Naive thymus-derived CD4-positive, alpha-beta T cell (primary cell): ENCODE measurements around the gene TIMM17A. TPM values are rescaled to one million over a fixed set of nuclear protein-coding genes. Genes with fewer than 3 reads are reported as not detected.
A peak's percentile ranks its signal among the peaks of the same experiment; 100 is the strongest.
"Not testable (repeated sequence)": the region's sequence is repeated elsewhere in the genome, so short reads cannot be mapped to it uniquely, and the experiment has no call there.

Experiments
- ATAC-seq: fragments of 150-1000 bp; cut with Tn5 transposase; 2 replicates; pipeline ENCODE4 v1.10.0; 2021; ENCODE audit warnings: mild to moderate bottlenecking, moderate library complexity
- CTCF ChIA-PET: fragments of 350-600 bp; sonication (Branson Sonifier 250); formaldehyde crosslinking; loops from one replicate; lab custom pipeline; 2021; ENCODE audit warnings: antibody characterized with exemption; lab: Charles Lee
- POLR2A ChIA-PET: fragments of 350-600 bp; sonication (Branson Sonifier 250); formaldehyde crosslinking; loops from one replicate; lab custom pipeline; 2021; ENCODE audit warnings: antibody characterized with exemption, inconsistent platforms; lab: Charles Lee
- DNase-seq, 9 donors: peaks; one replicate each; pipeline versions ENCODE4 v3.0.0 to v3.0.0-alpha.2; 2020 to 2022; ENCODE audit warnings: mixed read lengths in 1 of 9
- H3K27ac ChIP-seq: one replicate; pipeline ENCODE4 v1.7.0; 2013; ENCODE audit warnings: mild to moderate bottlenecking, low read depth, low read length, moderate library complexity
- H3K27me3 ChIP-seq, 2 donors: one replicate each; pipeline ENCODE4 v1.7.0; 2013; ENCODE audit warnings: low read length in 2 of 2, mild to moderate bottlenecking in 2 of 2, moderate library complexity in 2 of 2; ENCODE audit not compliant: control insufficient read depth in 2 of 2, insufficient read depth in 2 of 2
- H3K36me3 ChIP-seq, 3 experiments: 1 replicate in 2 of 3; 2 replicates in 1 of 3; pipeline ENCODE4 v1.7.0; 2013; ENCODE audit warnings: low read length in 3 of 3, mild to moderate bottlenecking in 3 of 3, moderate library complexity in 1 of 3; ENCODE audit not compliant: insufficient read depth in 3 of 3, control insufficient read depth in 2 of 3
- H3K4me1 ChIP-seq, 2 donors: one replicate each; pipeline ENCODE4 v1.7.0; 2013; ENCODE audit warnings: low read length in 2 of 2, mild to moderate bottlenecking in 2 of 2, moderate library complexity in 1 of 2; ENCODE audit not compliant: control insufficient read depth in 2 of 2, insufficient read depth in 2 of 2
- H3K4me3 ChIP-seq: 2 replicates; pipeline ENCODE4 v1.7.0; 2013; ENCODE audit warnings: mild to moderate bottlenecking, low read length
- H3K9me3 ChIP-seq, 3 experiments: 1 replicate in 2 of 3; 2 replicates in 1 of 3; pipeline ENCODE4 v1.7.0; 2013; ENCODE audit warnings: low read length in 3 of 3; ENCODE audit not compliant: control insufficient read depth in 2 of 3
- H3K27ac Mint-ChIP-seq, 9 donors: one replicate each; pipeline ENCODE4 v1.8.0; 2020 to 2022; ENCODE audit warnings: mixed read lengths in 9 of 9, mild to moderate bottlenecking in 8 of 9, moderate library complexity in 5 of 9, inconsistent platforms in 2 of 9
- H3K27me3 Mint-ChIP-seq, 5 donors: one replicate each; pipeline ENCODE4 v1.8.0; 2021 to 2022; ENCODE audit warnings: mixed read lengths in 5 of 5, mild to moderate bottlenecking in 1 of 5
- H3K36me3 Mint-ChIP-seq, 5 donors: one replicate each; pipeline ENCODE4 v1.8.0; 2020 to 2022; ENCODE audit warnings: mixed read lengths in 5 of 5, mild to moderate bottlenecking in 3 of 5, inconsistent platforms in 1 of 5
- H3K4me1 Mint-ChIP-seq, 7 donors: one replicate each; pipeline ENCODE4 v1.8.0; 2020 to 2022; ENCODE audit warnings: mixed read lengths in 7 of 7, mild to moderate bottlenecking in 3 of 7, inconsistent platforms in 1 of 7
- H3K4me3 Mint-ChIP-seq, 10 donors: one replicate each; pipeline ENCODE4 v1.8.0; 2020 to 2022; ENCODE audit warnings: mild to moderate bottlenecking in 10 of 10, mixed read lengths in 10 of 10, moderate library complexity in 6 of 10, inconsistent platforms in 2 of 10
- H3K9me3 Mint-ChIP-seq, 11 donors: one replicate each; pipeline ENCODE4 v1.8.0; 2020 to 2022; ENCODE audit warnings: mixed read lengths in 11 of 11, mild to moderate bottlenecking in 4 of 11, inconsistent platforms in 1 of 11, moderate library complexity in 1 of 11
- intact Hi-C, 2 donors: fragments of 100-400 bp; cut with micrococcal nuclease; formaldehyde crosslinking; loops; one replicate each; pipeline ENCODE4 v1.15.1; 2023
- polyA plus RNA-seq, 2 donors: library from polyadenylated mRNA; unstranded; fragments of 300-500 nt; fragmentation: Illumina TruSeq; gene quantifications; one replicate each; pipeline ENCODE4 v1.2.3, GENCODE V29; 2021
- total RNA-seq, 6 experiments: library from RNA in 5 of 6; stranded (reverse) in 5 of 6; gene quantifications; 1 replicate in 5 of 6; 2 replicates in 1 of 6; pipeline ENCODE4 v1.2.3 and lab custom pipeline; 2021 to 2026

The TIMM17A gene
- total and polyA plus RNA-seq, 7 experiments from 2014 or later = 20.6 to 58.4 (median 29.8) TPM

- H3K27me3 Mint-ChIP-seq = no peaks in the 10 kb centered on the region
- H3K36me3 ChIP-seq = peaks cover 0 to 34% (median 13%) of the 10 kb centered on the region in 3 experiments
- H3K27me3 ChIP-seq = no peaks in the 10 kb centered on the region
- H3K9me3 Mint-ChIP-seq = peaks cover 0 to 1% (median 0%) of the 10 kb centered on the region in 11 donors
- DNase-seq (no peak), ATAC-seq (peak; percentile 59)
- H3K4me1 Mint-ChIP-seq = peaks cover 15 to 32% (median 27%) of the 10 kb centered on the region in 7 donors
- peak overlapping the region; percentile 89 to 99 (median 97) for H3K27ac Mint-ChIP-seq
- peak overlapping the region; percentile 83 for H3K27ac ChIP-seq
- intact Hi-C loops = loop anchor here (1.0 to 10.0 kb wide), 10 partner anchors 27 to 1011 kb away; partner anchors contain the start of genes IPO9 (in 2 of the 2), PPP1R12B (in 2 of the 2), RNPEP (in 2 of the 2) and CSRP1 (in 1 of the 2)
- H3K4me1 ChIP-seq = peaks cover 11 to 14% of the 10 kb centered on the region in 2 donors
- H3K4me3 Mint-ChIP-seq = peak overlapping the region; percentile 90 to 100 (median 98)
- H3K9me3 ChIP-seq = no peaks in the 10 kb centered on the region
- peak overlapping the region; percentile 97 for H3K4me3 ChIP-seq
- peaks cover 0 to 12% (median 4%) of the 10 kb centered on the region in 5 donors for H3K36me3 Mint-ChIP-seq
- POLR2A ChIA-PET = interaction anchor here (0.8 to 1.8 kb wide), 5 partner anchors 8 to 60 kb away, joined by 3 to 8 read pairs (median 4); partner anchors contain the start of genes LMOD1 and RNPEP
- CTCF ChIA-PET = interaction anchor here (1.5 kb wide), 1 partner anchor 59 kb away, joined by 5 read pairs; no protein-coding TSS in a partner anchor
These were observed 433 bp downstream of the TIMM17A start for GRCh38 chr1:201955729-201956143.

GRCh38 chr1:201958348-201958747, 3.0 kb downstream of the TIMM17A start:
- Histone ChIP-seq H3K9me3 (no peaks in the 10 kb centered on the region), H3K27me3 (no peaks in the 10 kb centered on the region), H3K4me1 (peaks cover 11 to 14% of the 10 kb centered on the region in 2 donors), H3K4me3 (no peak overlapping the region), H3K27ac (no peak overlapping the region), H3K36me3 (peaks cover 4 to 57% (median 13%) of the 10 kb centered on the region in 3 experiments)
- H3K4me3 Mint-ChIP-seq = no peak overlapping the region
- ChIA-PET CTCF (no interaction called here), POLR2A (no interaction called here)
- H3K4me1 Mint-ChIP-seq = peaks cover 15 to 32% (median 27%) of the 10 kb centered on the region in 7 donors
- ATAC-seq = no peak
- peaks cover 0 to 1% (median 0%) of the 10 kb centered on the region in 11 donors for H3K9me3 Mint-ChIP-seq
- DNase-seq = no peak
- intact Hi-C loops = loop anchor here (5.0 to 10.0 kb wide), 4 partner anchors 179 to 804 kb away; partner anchors contain the start of genes CSRP1 (in 1 of the 2), PPP1R12B (in 1 of the 2), TMEM9 (in 1 of the 2) and UBE2T (in 1 of the 2)
- no peaks in the 10 kb centered on the region for H3K27me3 Mint-ChIP-seq
- H3K36me3 Mint-ChIP-seq = peaks cover 0 to 20% (median 12%) of the 10 kb centered on the region in 5 donors
- H3K27ac Mint-ChIP-seq = peak overlapping the region in 1 of 9 donors; percentile 76

DNA sequence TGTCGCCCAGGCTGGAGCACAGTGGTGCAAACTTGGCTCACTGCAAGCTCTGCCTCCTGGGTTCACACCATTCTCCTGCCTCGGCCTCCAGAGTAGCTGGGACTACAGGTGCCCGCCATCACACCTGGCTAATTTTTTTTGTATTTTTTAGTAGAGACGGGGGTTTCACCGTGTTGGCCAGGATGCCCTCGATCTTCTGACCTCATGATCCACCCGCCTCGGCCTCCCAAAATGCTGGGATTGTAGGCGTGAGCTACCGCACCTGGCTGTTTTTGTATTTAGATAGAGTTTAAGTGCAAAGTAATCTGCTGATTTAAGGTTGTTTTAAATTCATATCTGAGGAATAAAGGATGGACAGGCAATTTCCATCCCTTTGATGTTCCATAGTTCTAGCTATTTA, 7.1 kb downstream of the TIMM17A start:
- H3K4me1 Mint-ChIP-seq, H3K27me3 Mint-ChIP-seq, H3K27ac Mint-ChIP-seq, H3K4me3 Mint-ChIP-seq, DNase-seq, POLR2A ChIA-PET, H3K9me3 ChIP-seq, H3K27me3 ChIP-seq, H3K4me3 ChIP-seq, intact Hi-C loops, H3K27ac ChIP-seq, ATAC-seq, H3K4me1 ChIP-seq, H3K9me3 Mint-ChIP-seq: not testable (repeated sequence)
- peaks cover 11 to 73% (median 34%) of the 10 kb centered on the region in 3 experiments for H3K36me3 ChIP-seq
- H3K36me3 Mint-ChIP-seq = peaks cover 0 to 36% (median 23%) of the 10 kb centered on the region in 5 donors
- CTCF ChIA-PET = interaction anchor here (0.8 kb wide), 1 partner anchor 9 kb away, joined by 4 read pairs; no protein-coding TSS in a partner anchor

GRCh38 chr1:201964261-201964660, 9.0 kb downstream of the TIMM17A start:
- Histone ChIP-seq H3K9me3 (no peaks in the 10 kb centered on the region), H3K4me3 (no peak overlapping the region), H3K27ac (no peak overlapping the region), H3K4me1 (no peaks in the 10 kb centered on the region), H3K27me3 (no peaks in the 10 kb centered on the region), H3K36me3 (peaks cover 11 to 71% (median 21%) of the 10 kb centered on the region in 3 experiments)
- ATAC-seq = no peak
- no peaks in the 10 kb centered on the region for H3K27me3 Mint-ChIP-seq
- H3K4me1 Mint-ChIP-seq = peaks cover 0 to 5% (median 2%) of the 10 kb centered on the region in 7 donors
- intact Hi-C loops = no loop called here
- peaks cover 0 to 1% (median 0%) of the 10 kb centered on the region in 11 donors for H3K9me3 Mint-ChIP-seq
- H3K27ac Mint-ChIP-seq = no peak overlapping the region
- DNase-seq = no peak
- no peak overlapping the region for H3K4me3 Mint-ChIP-seq
- ChIA-PET POLR2A (interaction anchor here (0.6 to 1.5 kb wide), 2 partner anchors 9 to 131 kb away, joined by 4 read pairs; partner anchors contain the start of gene TIMM17A), CTCF (no interaction called here)
- H3K36me3 Mint-ChIP-seq = peaks cover 0 to 39% (median 19%) of the 10 kb centered on the region in 5 donors

GRCh38 chr1:201966171-201966570, 10.9 kb downstream of the TIMM17A start:
- ChIA-PET CTCF (no interaction called here), POLR2A (interaction anchor here (0.7 to 1.0 kb wide), 2 partner anchors 15 to 16 kb away, joined by 4 to 7 read pairs; partner anchors contain the start of gene RNPEP)
- no peak overlapping the region for H3K4me3 Mint-ChIP-seq
- peaks cover 0 to 1% (median 0%) of the 10 kb centered on the region in 11 donors for H3K9me3 Mint-ChIP-seq
- H3K36me3 Mint-ChIP-seq = peaks cover 0 to 49% (median 18%) of the 10 kb centered on the region in 5 donors
- peaks cover 7 to 73% (median 21%) of the 10 kb centered on the region in 3 experiments for H3K36me3 ChIP-seq
- no peak overlapping the region for H3K27ac ChIP-seq
- no peaks in the 10 kb centered on the region for H3K4me1 ChIP-seq
- H3K27me3 Mint-ChIP-seq = no peaks in the 10 kb centered on the region
- no peaks in the 10 kb centered on the region for H3K9me3 ChIP-seq
- no peak for ATAC-seq
- no peak overlapping the region for H3K4me3 ChIP-seq
- intact Hi-C loops = no loop called here
- peaks cover 0 to 5% (median 0%) of the 10 kb centered on the region in 7 donors for H3K4me1 Mint-ChIP-seq
- peak overlapping the region in 1 of 9 donors; percentile 32 for H3K27ac Mint-ChIP-seq
- no peak for DNase-seq
- H3K27me3 ChIP-seq = no peaks in the 10 kb centered on the region

DNA sequence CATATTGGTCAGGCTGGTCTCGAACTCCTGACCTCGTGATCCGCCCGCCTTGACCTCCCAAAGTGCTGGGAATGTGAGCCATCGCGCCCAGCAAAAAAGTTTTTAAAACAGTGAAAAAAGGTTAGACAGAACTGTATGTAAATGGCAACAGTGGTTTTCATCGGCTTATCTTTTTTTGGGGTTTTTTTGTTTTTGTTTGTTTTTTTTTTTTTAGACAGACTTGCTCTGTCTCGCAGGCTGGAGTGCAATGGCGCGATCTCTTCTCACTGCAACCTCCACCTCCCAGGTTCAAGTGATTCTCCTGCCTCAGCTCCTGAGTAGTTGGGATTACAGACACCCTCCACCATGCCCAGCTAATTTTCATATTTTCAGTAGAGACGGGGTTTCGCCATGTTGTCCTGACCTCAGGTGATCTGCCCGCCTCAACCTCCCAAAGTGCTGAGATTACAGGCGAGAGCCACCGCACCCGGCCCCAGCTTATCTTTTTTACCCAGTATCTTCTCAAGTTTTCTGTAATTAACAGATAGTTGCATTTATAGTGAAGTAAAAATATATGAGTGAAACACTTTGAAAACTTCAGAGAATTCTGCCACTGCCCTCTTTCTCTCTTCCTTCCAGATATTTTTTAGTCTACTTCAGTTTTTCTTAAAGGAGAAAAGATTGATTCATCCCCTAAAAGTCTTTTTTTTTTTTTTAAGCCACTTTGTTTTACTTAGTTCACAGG, 13.1 kb downstream of the TIMM17A start:
- no peaks in the 10 kb centered on the region for H3K27me3 ChIP-seq
- no peak overlapping the region for H3K27ac Mint-ChIP-seq
- intact Hi-C loops = no loop called here
- ATAC-seq = no peak
- H3K9me3 Mint-ChIP-seq = peaks cover 0 to 1% (median 0%) of the 10 kb centered on the region in 11 donors
- no peak overlapping the region for H3K4me3 ChIP-seq
- no peak for DNase-seq
- peaks cover 0 to 40% (median 15%) of the 10 kb centered on the region in 5 donors for H3K36me3 Mint-ChIP-seq
- no peak overlapping the region for H3K4me3 Mint-ChIP-seq
- H3K4me1 ChIP-seq = no peaks in the 10 kb centered on the region
- H3K9me3 ChIP-seq = no peaks in the 10 kb centered on the region
- ChIA-PET POLR2A (interaction anchor here (0.7 kb wide), 1 partner anchor 174 kb away, joined by 3 read pairs; no protein-coding TSS in a partner anchor), CTCF (interaction anchor here (0.6 to 1.2 kb wide), 2 partner anchors 22 to 174 kb away, joined by 3 to 4 read pairs; partner anchors contain the start of gene LMOD1)
- H3K4me1 Mint-ChIP-seq = peaks cover 0 to 2% (median 0%) of the 10 kb centered on the region in 7 donors
- H3K27me3 Mint-ChIP-seq = no peaks in the 10 kb centered on the region
- H3K27ac ChIP-seq = no peak overlapping the region
- H3K36me3 ChIP-seq = peaks cover 7 to 54% (median 21%) of the 10 kb centered on the region in 3 experiments
